ENCODE measurements around the gene KIF19. TPM values are rescaled to one million over a fixed set of nuclear protein-coding genes. Genes with fewer than 3 reads are reported as not detected.

The KIF19 gene
- total and polyA plus RNA-seq, 2 of the 8 experiments (the other 6 are each of a cell fraction or from before 2014, with no cell fraction given) = 0.52 to 0.77 TPM

- TF ChIP-seq TCF12 (IDR thresholded peaks at IDR 0.05; ENCODE audit: low read depth, low read length) (no peak), HDAC6 (IDR thresholded peaks at IDR 0.05; ENCODE audit: low read depth, low read length) (no peak), SP1 (IDR thresholded peaks at IDR 0.05; ENCODE audit: low read depth, low read length) (no peak), NANOG (IDR thresholded peaks at IDR 0.05; ENCODE audit: insufficient read depth, low read depth, low read length, poor library complexity, severe bottlenecking) (no peak), CBX5 (IDR thresholded peaks at IDR 0.05; ENCODE audit: low read depth, low read length) (no peak), CHD1 (IDR thresholded peaks at IDR 0.05; ENCODE audit: low read depth, low read length) (no peak), RBBP5 (IDR thresholded peaks at IDR 0.05; ENCODE audit: borderline replicate concordance, low read depth, low read length) (no peak), YY1 (IDR thresholded peaks at IDR 0.05; ENCODE audit: low read depth, low read length) (no peak)
These were observed 70.5 kb downstream of the KIF19 start (continued) for GRCh38 chr17:74396567-74396966.

All from H1 (cell line).